ENCODE measurements around the gene SLC7A10.

SLC7A10 gene

DNA sequence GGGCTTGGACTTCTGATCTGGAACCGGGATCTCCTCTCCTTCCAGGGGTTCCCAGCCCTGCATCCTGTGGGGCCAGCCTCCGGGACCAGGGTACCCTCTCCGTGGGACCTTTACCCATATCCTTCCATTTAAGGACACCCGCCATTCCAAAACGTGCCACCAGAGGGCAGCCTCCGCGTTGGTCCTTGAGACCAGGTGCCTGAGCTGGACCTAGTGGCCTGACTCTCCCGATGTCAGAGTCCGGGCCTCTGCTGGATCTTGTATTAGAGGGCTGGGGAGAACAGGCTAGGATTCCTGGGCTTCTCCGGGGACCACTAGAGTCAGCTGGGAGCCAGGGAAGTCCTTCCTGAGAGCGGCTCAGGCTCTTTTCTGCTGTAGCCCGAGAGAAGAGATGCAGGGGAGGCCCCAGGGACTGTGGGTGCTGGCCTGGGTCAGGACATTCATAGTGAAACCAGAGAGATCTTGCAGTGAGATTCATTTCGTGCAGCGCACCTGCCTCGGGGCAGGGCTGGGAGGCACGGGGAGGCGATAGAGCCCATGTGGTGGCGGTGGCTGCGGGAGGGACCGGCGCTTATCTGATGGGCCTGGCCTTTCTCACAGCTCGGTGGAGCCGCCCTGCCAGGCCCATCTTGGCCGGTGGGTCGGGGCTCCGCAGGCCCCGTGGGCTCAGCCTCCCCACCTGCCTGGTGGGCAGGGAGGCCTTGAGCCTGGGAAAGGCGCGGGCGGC, 9.8 kb upstream of the SLC7A10 start:
- peaks cover 1% of the 10 kb centered on the region for H3K9me3 ChIP-seq (ENCODE audit: insufficient read depth, low read depth, low read length)
- no peak overlapping the region for H2AFZ ChIP-seq (ENCODE audit: insufficient read depth, low read length, poor library complexity)
- H3K27me3 ChIP-seq (ENCODE audit: insufficient read depth, low read length): no peaks in the 10 kb centered on the region
- no peak overlapping the region for H3K27ac ChIP-seq (ENCODE audit: low read depth, low read length)
- H3K9ac ChIP-seq (ENCODE audit: low read length): no peak overlapping the region
- H3K4me1 ChIP-seq (ENCODE audit: control insufficient read depth in 1 of 2, insufficient read depth in 2 of 2, low read length in 2 of 2): no peaks in the 10 kb centered on the region
- no peaks in the 10 kb centered on the region for H3K79me2 ChIP-seq (ENCODE audit: control insufficient read depth, insufficient read depth, low read length, poor library complexity)
- no peak overlapping the region for H3K18ac ChIP-seq (ENCODE audit: low read length)
- no peak overlapping the region for H4K91ac ChIP-seq (ENCODE audit: low read depth, low read length)
- H3K4me2 ChIP-seq (ENCODE audit: low read length): no peak overlapping the region
- H3K14ac ChIP-seq (ENCODE audit: low read length): no peak overlapping the region
- H2BK12ac ChIP-seq (ENCODE audit: low read length): no peak overlapping the region
- H2BK5ac ChIP-seq (ENCODE audit: low read depth, low read length, poor library complexity): no peak overlapping the region
- H2BK120ac ChIP-seq (ENCODE audit: insufficient read depth, low read length, poor library complexity): no peak overlapping the region
- DNase-seq: peak; percentile 90 to 98
- no peak overlapping the region for H2AK5ac ChIP-seq (ENCODE audit: low read length)
- H3K79me1 ChIP-seq (ENCODE audit: low read length): no peaks in the 10 kb centered on the region
- H3K36me3 ChIP-seq (ENCODE audit: control insufficient read depth in 1 of 2, insufficient read depth in 2 of 2, low read length in 2 of 2): no peaks in the 10 kb centered on the region
- H3K4me3 ChIP-seq (ENCODE audit: low read depth, low read length): no peak overlapping the region
- no peak overlapping the region for H4K8ac ChIP-seq (ENCODE audit: low read depth, low read length)
- WGBS (ENCODE audit: extremely low coverage, insufficient coverage, insufficient read length): no CpG with 5 or more reads among the region's 30 CpGs
- no peak overlapping the region for H3K23ac ChIP-seq (ENCODE audit: low read length)
- no peak overlapping the region for H4K12ac ChIP-seq (ENCODE audit: low read depth, low read length)
- H3K4ac ChIP-seq (ENCODE audit: low read depth, low read length): no peak overlapping the region

DNA sequence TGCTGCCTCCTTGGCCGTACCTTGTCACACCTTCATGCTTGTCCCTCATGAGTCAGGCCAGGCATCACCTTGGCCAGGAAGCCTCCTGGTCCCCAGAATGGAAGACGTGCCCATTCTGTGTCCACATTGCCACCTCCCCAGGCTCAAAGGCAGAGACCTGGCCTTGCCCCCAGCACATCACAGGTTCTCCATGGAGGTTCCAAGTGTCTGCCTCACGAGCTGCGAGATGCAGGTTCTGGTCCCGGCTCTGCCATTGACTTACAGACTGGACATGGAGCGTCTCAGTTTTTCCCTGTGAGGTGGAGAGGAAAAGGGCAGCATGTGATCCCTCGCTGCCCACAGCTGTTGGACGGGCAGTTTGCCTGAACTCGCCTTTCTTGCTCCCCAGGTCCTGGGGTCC, 9.1 kb upstream of the SLC7A10 start:
- Histone ChIP-seq H3K4me2 (ENCODE audit: low read length) (no peak overlapping the region), H2BK5ac (ENCODE audit: low read depth, low read length, poor library complexity) (no peak overlapping the region), H3K27me3 (ENCODE audit: insufficient read depth, low read length) (no peaks in the 10 kb centered on the region), H3K79me1 (ENCODE audit: low read length) (no peaks in the 10 kb centered on the region), H3K4me1 (ENCODE audit: control insufficient read depth in 1 of 2, insufficient read depth in 2 of 2, low read length in 2 of 2) (no peaks in the 10 kb centered on the region), H3K14ac (ENCODE audit: low read length) (no peak overlapping the region), H3K23ac (ENCODE audit: low read length) (no peak overlapping the region), H2BK12ac (ENCODE audit: low read length) (no peak overlapping the region), H3K36me3 (ENCODE audit: control insufficient read depth in 1 of 2, insufficient read depth in 2 of 2, low read length in 2 of 2) (no peaks in the 10 kb centered on the region), H3K27ac (ENCODE audit: low read depth, low read length) (no peak overlapping the region), H2BK120ac (ENCODE audit: insufficient read depth, low read length, poor library complexity) (no peak overlapping the region), H4K12ac (ENCODE audit: low read depth, low read length) (no peak overlapping the region), H4K91ac (ENCODE audit: low read depth, low read length) (no peak overlapping the region), H3K79me2 (ENCODE audit: control insufficient read depth, insufficient read depth, low read length, poor library complexity) (no peaks in the 10 kb centered on the region), H2AFZ (ENCODE audit: insufficient read depth, low read length, poor library complexity) (no peak overlapping the region), H2AK5ac (ENCODE audit: low read length) (no peak overlapping the region), H3K18ac (ENCODE audit: low read length) (no peak overlapping the region), H3K4me3 (ENCODE audit: low read depth, low read length) (no peak overlapping the region), H3K4ac (ENCODE audit: low read depth, low read length) (no peak overlapping the region), H4K8ac (ENCODE audit: low read depth, low read length) (no peak overlapping the region), H3K9me3 (ENCODE audit: insufficient read depth, low read depth, low read length) (peaks cover 1% of the 10 kb centered on the region), H3K9ac (ENCODE audit: low read length) (no peak overlapping the region)
- DNase-seq: no peak
- no CpG with 5 or more reads among the region's 9 CpGs for WGBS (ENCODE audit: extremely low coverage, insufficient coverage, insufficient read length)

DNA sequence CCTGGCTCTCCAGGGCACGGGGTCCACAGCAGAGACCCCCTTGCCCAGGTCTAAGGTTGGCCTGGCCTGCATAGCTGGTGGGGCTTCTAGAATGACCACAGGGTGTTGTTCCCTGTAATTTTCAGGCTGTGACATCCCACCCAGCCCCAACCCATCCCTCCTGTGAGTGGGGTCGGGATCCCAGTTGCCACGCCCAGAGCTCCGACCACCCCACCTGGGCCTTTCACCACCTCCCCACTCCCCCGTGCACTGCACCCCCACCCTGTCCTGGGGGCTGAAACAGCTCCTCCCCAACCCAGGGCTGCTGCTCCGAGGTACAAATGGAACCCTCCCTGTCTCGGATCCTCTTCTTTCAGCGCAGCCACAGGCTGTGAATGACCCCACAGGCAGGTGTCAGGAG, 8.4 kb upstream of the SLC7A10 start:
- no peaks in the 10 kb centered on the region for H3K27me3 ChIP-seq (ENCODE audit: insufficient read depth, low read length)
- H4K91ac ChIP-seq (ENCODE audit: low read depth, low read length): no peak overlapping the region
- no peaks in the 10 kb centered on the region for H3K36me3 ChIP-seq (ENCODE audit: control insufficient read depth in 1 of 2, insufficient read depth in 2 of 2, low read length in 2 of 2)
- peaks cover 1% of the 10 kb centered on the region for H3K9me3 ChIP-seq (ENCODE audit: insufficient read depth, low read depth, low read length)
- H3K4me3 ChIP-seq (ENCODE audit: low read depth, low read length): no peak overlapping the region
- no peaks in the 10 kb centered on the region for H3K79me1 ChIP-seq (ENCODE audit: low read length)
- no peaks in the 10 kb centered on the region for H3K79me2 ChIP-seq (ENCODE audit: control insufficient read depth, insufficient read depth, low read length, poor library complexity)
- no peak overlapping the region for H3K4me2 ChIP-seq (ENCODE audit: low read length)
- no peak overlapping the region for H4K12ac ChIP-seq (ENCODE audit: low read depth, low read length)
- H3K18ac ChIP-seq (ENCODE audit: low read length): no peak overlapping the region
- H3K23ac ChIP-seq (ENCODE audit: low read length): no peak overlapping the region
- no peak overlapping the region for H2BK12ac ChIP-seq (ENCODE audit: low read length)
- no peak overlapping the region for H2BK5ac ChIP-seq (ENCODE audit: low read depth, low read length, poor library complexity)
- no peak for DNase-seq
- no peak overlapping the region for H2AFZ ChIP-seq (ENCODE audit: insufficient read depth, low read length, poor library complexity)
- no peak overlapping the region for H3K9ac ChIP-seq (ENCODE audit: low read length)
- no peak overlapping the region for H3K14ac ChIP-seq (ENCODE audit: low read length)
- H2BK120ac ChIP-seq (ENCODE audit: insufficient read depth, low read length, poor library complexity): no peak overlapping the region
- H3K4me1 ChIP-seq (ENCODE audit: control insufficient read depth in 1 of 2, insufficient read depth in 2 of 2, low read length in 2 of 2): no peaks in the 10 kb centered on the region
- H3K27ac ChIP-seq (ENCODE audit: low read depth, low read length): no peak overlapping the region
- H3K4ac ChIP-seq (ENCODE audit: low read depth, low read length): no peak overlapping the region
- H4K8ac ChIP-seq (ENCODE audit: low read depth, low read length): no peak overlapping the region
- H2AK5ac ChIP-seq (ENCODE audit: low read length): no peak overlapping the region
- WGBS (ENCODE audit: extremely low coverage, insufficient coverage, insufficient read length): no CpG with 5 or more reads among the region's 8 CpGs

DNA sequence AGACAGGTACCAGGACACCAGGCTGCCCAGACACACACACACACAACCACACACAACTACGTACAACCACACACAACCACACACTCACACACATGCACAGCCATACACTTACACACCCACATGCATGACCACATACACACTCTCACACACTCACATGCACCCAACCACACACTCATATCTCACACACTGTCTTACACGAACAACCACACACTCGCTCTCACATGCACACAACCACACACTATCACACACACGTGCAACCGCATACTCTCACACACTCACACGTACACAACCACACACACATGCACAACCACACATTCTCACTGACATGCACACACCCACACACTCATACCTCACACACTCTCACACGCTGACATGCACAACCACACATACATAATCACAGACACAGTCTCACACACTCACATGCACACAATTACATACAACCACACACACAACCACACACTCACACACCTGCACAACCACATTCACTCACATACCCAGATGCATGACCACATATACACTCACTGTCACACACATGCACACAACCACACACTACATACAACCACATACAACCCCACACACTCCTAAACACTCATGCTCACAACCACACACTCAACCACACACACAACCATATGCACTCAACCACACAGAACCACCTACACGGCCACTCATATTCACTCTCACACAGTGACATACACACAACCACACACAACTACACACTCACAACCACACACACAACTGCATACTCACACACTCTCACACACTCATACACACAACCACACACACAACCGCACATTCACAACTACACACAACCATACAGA, 7.6 kb upstream of the SLC7A10 start:
- peaks cover 1% of the 10 kb centered on the region for H3K9me3 ChIP-seq (ENCODE audit: insufficient read depth, low read depth, low read length)
- H3K27ac ChIP-seq (ENCODE audit: low read depth, low read length): no peak overlapping the region
- no peak for DNase-seq
- H3K4ac ChIP-seq (ENCODE audit: low read depth, low read length): no peak overlapping the region
- no peaks in the 10 kb centered on the region for H3K79me1 ChIP-seq (ENCODE audit: low read length)
- no peaks in the 10 kb centered on the region for H3K36me3 ChIP-seq (ENCODE audit: control insufficient read depth in 1 of 2, insufficient read depth in 2 of 2, low read length in 2 of 2)
- no peak overlapping the region for H4K91ac ChIP-seq (ENCODE audit: low read depth, low read length)
- peak overlapping the region; percentile 65 for H3K23ac ChIP-seq (ENCODE audit: low read length)
- H2BK120ac ChIP-seq (ENCODE audit: insufficient read depth, low read length, poor library complexity): no peak overlapping the region
- no peak overlapping the region for H2AK5ac ChIP-seq (ENCODE audit: low read length)
- H4K12ac ChIP-seq (ENCODE audit: low read depth, low read length): no peak overlapping the region
- H2BK5ac ChIP-seq (ENCODE audit: low read depth, low read length, poor library complexity): no peak overlapping the region
- H3K14ac ChIP-seq (ENCODE audit: low read length): no peak overlapping the region
- WGBS (ENCODE audit: extremely low coverage, insufficient coverage, insufficient read length): 100% methylated on average over 2 of the region's 9 CpGs
- no peak overlapping the region for H2BK12ac ChIP-seq (ENCODE audit: low read length)
- no peaks in the 10 kb centered on the region for H3K79me2 ChIP-seq (ENCODE audit: control insufficient read depth, insufficient read depth, low read length, poor library complexity)
- peak overlapping the region; percentile 57 for H3K4me3 ChIP-seq (ENCODE audit: low read depth, low read length)
- no peak overlapping the region for H2AFZ ChIP-seq (ENCODE audit: insufficient read depth, low read length, poor library complexity)
- H3K18ac ChIP-seq (ENCODE audit: low read length): no peak overlapping the region
- H3K4me2 ChIP-seq (ENCODE audit: low read length): no peak overlapping the region
- no peaks in the 10 kb centered on the region for H3K4me1 ChIP-seq (ENCODE audit: control insufficient read depth in 1 of 2, insufficient read depth in 2 of 2, low read length in 2 of 2)
- H4K8ac ChIP-seq (ENCODE audit: low read depth, low read length): no peak overlapping the region
- H3K9ac ChIP-seq (ENCODE audit: low read length): no peak overlapping the region
- H3K27me3 ChIP-seq (ENCODE audit: insufficient read depth, low read length): no peaks in the 10 kb centered on the region

Data from trophoblast cell (in vitro differentiated cells and primary cell).